GM12878 (cell line): ENCODE results near the gene DDX23. TPM values are rescaled to one million over a fixed set of nuclear protein-coding genes. Genes with fewer than 3 reads are reported as not detected.

Source experiments
- ATAC-seq: fragments of 200-7000 bp; cut with Tn5 transposase; 3 replicates; pipeline ENCODE4 v1.9.1; 2020; ENCODE audit warnings: mild to moderate bottlenecking, moderate library complexity
- BruUV-seq: library from RNA; stranded (reverse); fragments of 400-500 nt; replicated peaks from 2 replicates; lab custom pipeline; 2021; lab: Mats Ljungman, UMichigan
- CTCF ChIA-PET: fragments of 300-600 bp; sonication (Branson Sonifier 250); formaldehyde crosslinking; extraction: SDS; loops from one replicate; lab custom pipeline; 2021; ENCODE audit warnings: inconsistent platforms; lab: Yijun Ruan, JAX
- POLR2A ChIA-PET: fragments of 350-600 bp; formaldehyde crosslinking; extraction: SDS; loops from one replicate; lab custom pipeline; 2021; ENCODE audit warnings: inconsistent platforms; lab: Charles Lee
- RAD21 ChIA-PET: fragments of 300-600 bp; sonication (Branson Sonifier 250); formaldehyde crosslinking; loops from one replicate; lab custom pipeline; 2023; ENCODE audit warnings: antibody characterized with exemption; ENCODE audit not compliant: unreplicated experiment; lab: Charles Lee
- SMC1A ChIA-PET: fragments of 300-600 bp; sonication (Branson Sonifier 250); formaldehyde crosslinking; loops from one replicate; lab custom pipeline; 2023; ENCODE audit not compliant: unreplicated experiment, uncharacterized antibody; lab: Charles Lee
- DNase-seq: peaks from one replicate; pipeline ENCODE4 v3.0.0-alpha.2; 2011; ENCODE audit warnings: low read depth, low spot score
- FAIRE-seq: peaks from 3 replicates; lab custom pipeline; 2011; peaks lifted over from hg19 to GRCh38; lab: Jason Lieb, UNC
- H2AFZ ChIP-seq: 2 replicates; pipeline ENCODE4 v1.6.0; 2011; ENCODE audit warnings: low read depth, low read length, control low read depth; ENCODE audit not compliant: control insufficient read depth
- H3K27ac ChIP-seq: 2 replicates; pipeline ENCODE4 v1.5.1; 2011; ENCODE audit warnings: control low read depth; ENCODE audit not compliant: control insufficient read depth, insufficient read depth
- H3K27me3 ChIP-seq, 2 experiments: replicated peaks in 1 of 2; 2 replicates each; pipeline versions ENCODE4 v1.6.0 to v1.6.1; 2011; ENCODE audit warnings: low read length in 1 of 2; ENCODE audit not compliant: control insufficient read depth in 2 of 2, insufficient read depth in 2 of 2
- H3K36me3 ChIP-seq, 2 experiments: 2 replicates each; pipeline ENCODE4 v1.5.1; 2011; ENCODE audit warnings: low read length in 1 of 2; ENCODE audit not compliant: control insufficient read depth in 2 of 2, insufficient read depth in 2 of 2
- H3K4me1 ChIP-seq: 2 replicates; pipeline ENCODE4 v1.6.1; 2011; ENCODE audit warnings: mild to moderate bottlenecking, low read length, moderate library complexity, mixed read lengths; ENCODE audit not compliant: control insufficient read depth, insufficient read depth
- H3K4me2 ChIP-seq: 2 replicates; pipeline ENCODE4 v1.6.0; 2011; ENCODE audit warnings: control low read depth; ENCODE audit not compliant: control insufficient read depth, insufficient read depth
- H3K4me3 ChIP-seq: fragments of 200-600 bp; sonication (generic); 2 replicates; pipeline ENCODE4 v1.5.1; 2016
- H3K79me2 ChIP-seq: 2 replicates; pipeline ENCODE4 v1.6.0; 2011; ENCODE audit warnings: low read length; ENCODE audit not compliant: control insufficient read depth, insufficient read depth
- H3K9ac ChIP-seq: 2 replicates; pipeline ENCODE4 v1.8.0; 2011; ENCODE audit warnings: low read length, control low read depth, mixed read lengths; ENCODE audit not compliant: control insufficient read depth, insufficient read depth
- H3K9me3 ChIP-seq: replicated peaks from 3 replicates; pipeline ENCODE4 v1.5.1; 2011; ENCODE audit warnings: mild to moderate bottlenecking, low read length; ENCODE audit not compliant: control insufficient read depth, insufficient read depth
- H4K20me1 ChIP-seq: 2 replicates; pipeline ENCODE4 v1.6.0; 2011; ENCODE audit not compliant: control insufficient read depth, insufficient read depth
- ASH2L ChIP-seq: fragments of 300-600, 200-600 bp; sonication (generic); IDR thresholded peaks from 2 replicates; pipeline ENCODE4 v1.6.1; 2017; ENCODE audit warnings: low read depth, mild to moderate bottlenecking, borderline replicate concordance
- ATF7 ChIP-seq: fragments of 450-650 bp; IDR thresholded peaks from 2 replicates; pipeline ENCODE4 v1.6.1; 2016; ENCODE audit warnings: low read depth, mild to moderate bottlenecking
- BCL11A ChIP-seq: IDR thresholded peaks from 2 replicates; pipeline ENCODE4 v1.6.1; 2011; ENCODE audit warnings: low read depth, low read length
- CBFB ChIP-seq: IDR thresholded peaks from 2 replicates; pipeline ENCODE4 v1.6.1; 2016; ENCODE audit warnings: antibody characterized with exemption, low read depth
- HDAC6 ChIP-seq: fragments of 200-600 bp; sonication (generic); IDR thresholded peaks from one replicate; pipeline ENCODE4 v1.8.0; 2017; ENCODE audit warnings: antibody characterized with exemption; ENCODE audit not compliant: unreplicated experiment
- MTA2 ChIP-seq: fragments of 450-650 bp; IDR thresholded peaks from 2 replicates; pipeline ENCODE4 v1.6.1; 2016; ENCODE audit warnings: low read depth, mild to moderate bottlenecking, moderate library complexity
- NR2F1 ChIP-seq: fragments of 450-650 bp; conservative IDR thresholded peaks from 2 replicates; pipeline ENCODE4 v1.6.1; 2017; ENCODE audit warnings: mild to moderate bottlenecking
- POU2F2 ChIP-seq: IDR thresholded peaks from 3 replicates; pipeline ENCODE4 v1.6.1; 2011; ENCODE audit warnings: low read depth, mild to moderate bottlenecking, low read length, borderline replicate concordance
- RAD21 ChIP-seq: IDR thresholded peaks from 2 replicates; pipeline ENCODE4 v1.6.1; 2011; ENCODE audit warnings: mild to moderate bottlenecking, low read depth, low read length, moderate library complexity; ENCODE audit not compliant: insufficient read depth
- RAD51 ChIP-seq: fragments of 450-650 bp; IDR thresholded peaks from 2 replicates; pipeline ENCODE4 v1.6.1; 2016; ENCODE audit warnings: moderate library complexity, mild to moderate bottlenecking, inconsistent platforms
- SPI1 ChIP-seq: IDR thresholded peaks from 2 replicates; pipeline ENCODE4 v1.6.1; 2011; ENCODE audit warnings: low read depth, mild to moderate bottlenecking, low read length, moderate library complexity, borderline replicate concordance; ENCODE audit not compliant: insufficient read depth
- SRF ChIP-seq, 2 experiments: IDR thresholded peaks; 2 replicates each; pipeline ENCODE4 v1.6.1; 2011; ENCODE audit warnings: low read depth in 2 of 2, low read length in 2 of 2, mild to moderate bottlenecking in 1 of 2, moderate library complexity in 1 of 2
- SUZ12 ChIP-seq: fragments of 200-600 bp; sonication (generic); IDR thresholded peaks from one replicate; pipeline ENCODE4 v1.6.1; 2018; ENCODE audit warnings: antibody characterized with exemption, mild to moderate bottlenecking; ENCODE audit not compliant: unreplicated experiment
- TCF12 ChIP-seq: IDR thresholded peaks from 2 replicates; pipeline ENCODE4 v1.6.1; 2011; ENCODE audit warnings: low read depth, mild to moderate bottlenecking, low read length
- USF2 ChIP-seq: IDR thresholded peaks from 2 replicates; pipeline ENCODE4 v1.6.1; 2011; ENCODE audit warnings: low read depth, low read length, improper control_type of control experiment, borderline replicate concordance
- YBX1 ChIP-seq: fragments of 450-650 bp; IDR thresholded peaks from 2 replicates; pipeline ENCODE4 v1.6.1; 2016; ENCODE audit warnings: antibody characterized with exemption
- YY1 ChIP-seq: IDR thresholded peaks from 2 replicates; pipeline ENCODE4 v1.6.1; 2011; ENCODE audit warnings: low read depth, mild to moderate bottlenecking, low read length
- ZNF274 ChIP-seq: IDR thresholded peaks from one replicate; pipeline ENCODE4 v1.8.0; 2011; ENCODE audit not compliant: insufficient read length, insufficient read depth
- ZNF384 ChIP-seq: IDR thresholded peaks from 2 replicates; pipeline ENCODE4 v1.6.1; 2012; ENCODE audit warnings: low read depth, mild to moderate bottlenecking, low read length, improper control_type of control experiment, borderline replicate concordance
- WGBS: methylation state at CpG from one replicate; pipeline ENCODE4 v1.1.6; 2016; ENCODE audit warnings: low lambda C conversion rate; ENCODE audit not compliant: insufficient replicate concordance, insufficient coverage; ENCODE audit errors: missing lambda C conversion rate; 5-methylcytosine and 5-hydroxymethylcytosine counted together
- in situ Hi-C: fragments of 300-500 bp; cut with MboI; formaldehyde crosslinking; loops from 9 replicates; pipeline ENCODE4 v1.14.3; 2018; ENCODE audit warnings: mixed read lengths
- intact Hi-C: fragments of 100-400 bp; cut with micrococcal nuclease; formaldehyde crosslinking; loops from one replicate; pipeline ENCODE4 v1.14.2; 2022; ENCODE audit not compliant: unreplicated experiment
- polyA plus RNA-seq, 11 experiments: library from polyadenylated mRNA; depleted of rRNA in 4 of 11; unstranded in 6 of 11; stranded (reverse) in 5 of 11; fragments of >200 nt; fragmentation: Nextera tagmentation in 4 of 11; fragmentation: Illumina TruSeq in 1 of 11; extraction: Ambion mirVana in 4 of 11; extraction: Trizol in 1 of 11; gene quantifications; 1 replicate in 1 of 11; 2 replicates in 10 of 11; pipeline versions ENCODE4 v1.2.1 to v1.2.3, GENCODE V29; 2011 to 2016; ENCODE audit warnings: inconsistent platforms in 2 of 11, missing spikeins in 2 of 11, low read depth in 1 of 11
- total RNA-seq, 4 experiments: library from RNA; depleted of rRNA in 3 of 4; stranded (reverse); fragments of >200 nt in 3 of 4; fragmentation: Illumina TruSeq in 1 of 4; extraction: Trizol in 1 of 4; gene quantifications; 2 replicates each; pipeline versions ENCODE4 v1.2.1 to v1.2.3, GENCODE V29; 2013 to 2021

The DDX23 gene
- total and polyA plus RNA-seq, 10 of the 15 experiments (the other 5 are each of a cell fraction or from before 2014, with no cell fraction given) = 25.8 to 107 (median 77.4) TPM

- TF ChIP-seq BCL11A (no peak), TCF12 (no peak), YBX1 (no peak)
- TF ChIP-seq, all 136 proteins: peak for 0
- intact Hi-C loops = no loop called here
- ATAC-seq (no peak), FAIRE-seq (no peak), DNase-seq (no peak)
- no peak overlapping the region for H3K4me2 ChIP-seq
- ChIA-PET CTCF (interaction anchor here (0.8 to 3.5 kb wide), 4 partner anchors 20 to 103 kb away, joined by 3 to 24 read pairs (median 6); partner anchors contain the start of gene DDX23), RAD21 (interaction anchor here (2.5 kb wide), 1 partner anchor 20 kb away, joined by 6 read pairs; the partner anchor contains the start of gene DDX23), POLR2A (interaction anchor here (0.5 to 2.2 kb wide), 3 partner anchors 9 to 258 kb away, joined by 3 to 8 read pairs (median 4); partner anchors contain the start of gene TUBA1B), SMC1A (interaction anchor here (0.6 to 1.8 kb wide), 2 partner anchors 16 to 21 kb away, joined by 3 to 7 read pairs; partner anchors contain the start of gene DDX23)
- no peaks in the 10 kb centered on the region for H3K9me3 ChIP-seq
- no peaks in the 10 kb centered on the region for H3K36me3 ChIP-seq
- H3K79me2 ChIP-seq = no peaks in the 10 kb centered on the region
- BruUV-seq = no TSS peak
- 59% methylated on average over 4 of the region's 4 CpGs for WGBS
- no peak overlapping the region for H2AFZ ChIP-seq
- H3K9ac ChIP-seq = no peak overlapping the region
- no peaks in the 10 kb centered on the region for H3K4me1 ChIP-seq
- H3K4me3 ChIP-seq = no peak overlapping the region
- in situ Hi-C loops = no loop called here
- no peak overlapping the region for H3K27ac ChIP-seq
- H4K20me1 ChIP-seq = no peaks in the 10 kb centered on the region
- no peaks in the 10 kb centered on the region for H3K27me3 ChIP-seq
Measured at GRCh38 chr12:48873096-48873495, 21.1 kb upstream of the DDX23 start.

- RAD21 ChIA-PET = interaction anchor here (0.9 kb wide), 1 partner anchor 9 kb away, joined by 4 read pairs; no protein-coding TSS in a partner anchor
- H3K4me2 ChIP-seq = no peak overlapping the region
- no peak overlapping the region for H3K4me3 ChIP-seq
- intact Hi-C loops = no loop called here
- peaks cover 9% of the 10 kb centered on the region for H3K4me1 ChIP-seq
- no peak overlapping the region for H2AFZ ChIP-seq
- no peaks in the 10 kb centered on the region for H3K27me3 ChIP-seq
- FAIRE-seq = no peak
- in situ Hi-C loops = no loop called here
- 61% methylated on average over 2 of the region's 2 CpGs for WGBS
- SMC1A ChIA-PET = interaction anchor here (1.2 to 10.6 kb wide), 2 partner anchors 17 to 20 kb away, joined by 4 to 79 read pairs; partner anchors contain the start of gene DDX23
- no peaks in the 10 kb centered on the region for H4K20me1 ChIP-seq
- DNase-seq = no peak
- BruUV-seq = no TSS peak
- no peak for ATAC-seq
- H3K27ac ChIP-seq = no peak overlapping the region
- H3K9ac ChIP-seq = no peak overlapping the region
- POLR2A ChIA-PET = interaction anchor here (0.7 to 2.0 kb wide), 2 partner anchors 12 to 30 kb away, joined by 6 to 7 read pairs; no protein-coding TSS in a partner anchor
- CTCF ChIA-PET = interaction anchor here (1.1 to 9.9 kb wide), 4 partner anchors 16 to 107 kb away, joined by 3 to 135 read pairs (median 39); partner anchors contain the start of gene DDX23
- H3K79me2 ChIP-seq = peaks cover 6% of the 10 kb centered on the region
- H3K36me3 ChIP-seq = no peaks in the 10 kb centered on the region
- H3K9me3 ChIP-seq = no peaks in the 10 kb centered on the region
- TF ChIP-seq SUZ12 (no peak), USF2 (no peak), RAD21 (no peak), HDAC6 (no peak), BCL11A (no peak), ZNF384 (no peak), ATF7 (no peak), POU2F2 (no peak), NR2F1 (no peak), RAD51 (no peak), SPI1 (no peak), CBFB (no peak), SRF (IDR thresholded peaks at IDR 0.05; ENCODE audit: low read depth in 2 of 2, low read length in 2 of 2) (no peak), MTA2 (no peak), YY1 (no peak), ASH2L (no peak), ZNF274 (no peak)
Measured at GRCh38 chr12:48869191-48869590, 17.2 kb upstream of the DDX23 start.
